Measurements from ENCODE around the gene CRABP1. TPM values are rescaled to one million over a fixed set of nuclear protein-coding genes. Genes with fewer than 3 reads are reported as not detected.

CRABP1 gene
- total and polyA plus RNA-seq, 4 donors: not detected

DNA sequence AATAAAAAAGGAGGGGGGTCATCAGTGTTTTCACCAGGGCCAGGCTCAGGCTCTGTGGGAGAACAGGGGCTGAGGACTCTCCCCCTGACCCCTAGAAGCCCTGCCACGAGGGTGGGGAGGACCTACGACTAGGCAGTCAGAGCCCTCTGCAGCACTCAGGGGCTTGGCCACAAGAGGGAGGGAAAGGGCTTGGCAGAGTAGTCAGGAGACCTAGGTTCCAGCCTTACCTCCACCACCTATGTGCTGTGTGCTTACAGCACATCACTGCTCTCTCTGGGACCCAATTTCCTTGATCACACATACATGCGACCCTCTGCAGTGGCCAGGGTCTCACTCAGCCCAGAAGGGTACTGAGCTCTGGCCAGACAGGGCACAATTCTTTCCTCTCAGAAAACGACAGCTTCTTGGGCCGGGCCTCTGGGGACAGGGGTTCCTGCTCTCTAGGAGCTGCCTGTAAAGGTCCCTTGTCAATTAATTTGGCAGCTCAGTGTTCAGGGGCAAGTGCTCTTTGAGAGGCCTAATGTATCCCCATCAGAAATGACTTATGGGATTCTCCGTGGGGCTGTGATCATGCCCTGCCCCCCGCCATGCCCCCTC lies 24.4 kb upstream of the CRABP1 start:
- Histone ChIP-seq H3K27me3 (ENCODE audit: control insufficient read depth in 4 of 4, insufficient read depth in 4 of 4, low read length in 3 of 4) (no peaks in the 10 kb centered on the region), H3K9ac (ENCODE audit: low read depth in 1 of 2, low read length in 2 of 2) (no peak overlapping the region), H3K4me1 (ENCODE audit: control insufficient read depth in 4 of 4, insufficient read depth in 4 of 4, low read length in 3 of 4) (no peaks in the 10 kb centered on the region), H3K36me3 (ENCODE audit: control insufficient read depth in 4 of 4, insufficient read depth in 3 of 4, low read depth in 1 of 4, low read length in 3 of 4) (no peaks in the 10 kb centered on the region), H3K9me3 (ENCODE audit: control insufficient read depth in 4 of 4, low read length in 3 of 4) (no peaks in the 10 kb centered on the region), H3K27ac (ENCODE audit: low read depth in 1 of 2, low read length in 2 of 2) (no peak overlapping the region), H3K4me3 (ENCODE audit: low read depth in 1 of 3, low read length in 3 of 3) (no peak overlapping the region)
- WGBS: 72% methylated on average over 7 of the region's 7 CpGs
- TF ChIP-seq HNF4G (IDR thresholded peaks at IDR 0.05) (no peak), RXRA (IDR thresholded peaks at IDR 0.05) (no peak), RAD21 (IDR thresholded peaks at IDR 0.05) (no peak), SP1 (IDR thresholded peaks at IDR 0.05) (no peak), EGR1 (IDR thresholded peaks at IDR 0.05; ENCODE audit: low read depth in 2 of 2) (no peak), NR2F2 (IDR thresholded peaks at IDR 0.05) (no peak)
- DNase-seq (ENCODE audit: low spot score): no peak

DNA sequence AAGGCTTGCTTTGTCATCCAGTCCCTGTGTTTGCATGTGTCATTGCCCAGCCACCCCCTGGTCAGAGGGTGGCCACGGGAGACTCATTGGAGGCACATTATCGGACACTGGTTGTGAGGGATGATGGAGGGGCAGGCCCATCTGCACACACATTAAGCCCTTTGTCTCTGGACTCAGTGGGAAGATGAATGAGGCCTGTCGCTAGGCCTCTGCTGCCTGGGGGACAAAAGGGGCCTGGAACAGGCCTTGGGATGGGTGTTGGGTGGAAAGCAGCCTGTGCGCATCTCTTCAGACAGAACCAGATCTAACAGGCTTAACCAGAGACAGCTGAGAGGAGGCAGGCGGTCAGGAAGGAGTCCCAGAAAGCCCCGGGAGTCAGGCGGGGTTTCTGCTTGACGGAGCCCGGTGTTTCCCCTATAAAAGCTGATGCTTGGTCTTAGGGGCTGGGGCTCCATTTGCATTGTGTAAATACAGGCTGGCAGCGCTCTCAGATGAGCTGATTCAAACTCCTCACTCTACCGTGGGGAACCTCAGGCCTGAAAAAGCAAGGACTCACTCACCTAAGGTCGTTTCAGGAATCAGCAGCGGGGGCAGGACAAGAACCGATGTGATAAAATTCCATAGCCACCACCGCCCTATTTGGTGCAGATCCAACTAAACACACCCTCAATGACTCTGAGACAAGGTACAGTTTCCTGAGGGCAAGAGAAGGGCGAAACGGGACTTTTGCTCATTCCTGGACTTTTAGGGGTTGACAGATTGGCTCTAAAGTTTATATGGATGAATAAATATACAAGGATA lies 23.7 kb upstream of the CRABP1 start:
- Histone ChIP-seq H3K4me1 (ENCODE audit: control insufficient read depth in 4 of 4, insufficient read depth in 4 of 4, low read length in 3 of 4) (no peaks in the 10 kb centered on the region), H3K27me3 (ENCODE audit: control insufficient read depth in 4 of 4, insufficient read depth in 4 of 4, low read length in 3 of 4) (no peaks in the 10 kb centered on the region), H3K9me3 (ENCODE audit: control insufficient read depth in 4 of 4, low read length in 3 of 4) (no peaks in the 10 kb centered on the region), H3K4me3 (ENCODE audit: low read depth in 1 of 3, low read length in 3 of 3) (no peak overlapping the region), H3K27ac (ENCODE audit: low read depth in 1 of 2, low read length in 2 of 2) (no peak overlapping the region), H3K36me3 (ENCODE audit: control insufficient read depth in 4 of 4, insufficient read depth in 3 of 4, low read depth in 1 of 4, low read length in 3 of 4) (no peaks in the 10 kb centered on the region), H3K9ac (ENCODE audit: low read depth in 1 of 2, low read length in 2 of 2) (no peak overlapping the region)
- no peak for DNase-seq (ENCODE audit: low spot score)
- 78% methylated on average over 17 of the region's 17 CpGs for WGBS
- TF ChIP-seq HNF4A (conservative IDR thresholded peaks at IDR 0.05): no peak
- TF ChIP-seq YY1 (IDR thresholded peaks at IDR 0.05): no peak
- no peak for TF ChIP-seq RAD21 (IDR thresholded peaks at IDR 0.05)
- TF ChIP-seq EGR1 (IDR thresholded peaks at IDR 0.05; ENCODE audit: low read depth in 2 of 2): no peak
- no peak for TF ChIP-seq NR2F2 (IDR thresholded peaks at IDR 0.05)
- TF ChIP-seq, protein P1, sequence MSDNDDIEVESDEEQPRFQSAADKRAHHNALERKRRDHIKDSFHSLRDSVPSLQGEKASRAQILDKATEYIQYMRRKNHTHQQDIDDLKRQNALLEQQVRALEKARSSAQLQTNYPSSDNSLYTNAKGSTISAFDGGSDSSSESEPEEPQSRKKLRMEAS (IDR thresholded peaks at IDR 0.05): no peak

DNA sequence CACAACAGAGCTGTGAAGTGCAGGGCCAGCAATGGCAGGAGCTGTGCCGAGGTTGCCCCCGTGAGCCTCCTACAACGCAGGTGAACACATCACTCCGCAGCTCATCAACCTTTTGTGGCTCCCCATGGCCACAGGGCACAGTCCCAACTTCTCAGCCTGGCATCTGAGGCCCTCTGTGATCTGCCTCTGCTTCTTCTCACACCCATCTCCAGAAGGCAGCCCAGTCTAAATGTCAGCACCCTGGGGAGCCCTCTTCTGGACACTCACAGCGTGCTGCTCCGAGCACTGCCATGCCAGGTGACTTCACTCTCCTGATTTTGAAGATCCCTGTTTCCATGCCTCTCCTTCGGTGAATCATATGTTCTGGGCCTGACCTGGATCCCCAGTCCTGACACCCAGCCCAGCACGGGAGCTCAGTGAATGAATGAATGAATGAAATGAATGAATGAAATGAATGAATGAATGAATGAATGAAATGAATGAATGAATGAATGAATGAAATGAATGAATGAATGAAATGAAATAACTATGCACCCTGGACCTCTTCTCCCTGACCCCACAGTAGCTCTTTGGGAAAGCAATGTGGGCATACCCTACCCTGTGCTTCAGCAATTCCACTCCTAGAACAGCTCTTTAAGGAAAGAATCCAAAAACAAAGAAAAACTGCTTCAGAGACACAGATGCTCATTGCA lies 22.9 kb upstream of the CRABP1 start:
- Histone ChIP-seq H3K36me3 (ENCODE audit: control insufficient read depth in 4 of 4, insufficient read depth in 3 of 4, low read depth in 1 of 4, low read length in 3 of 4) (no peaks in the 10 kb centered on the region), H3K27ac (ENCODE audit: low read depth in 1 of 2, low read length in 2 of 2) (no peak overlapping the region), H3K9ac (ENCODE audit: low read depth in 1 of 2, low read length in 2 of 2) (no peak overlapping the region), H3K9me3 (ENCODE audit: control insufficient read depth in 4 of 4, low read length in 3 of 4) (no peaks in the 10 kb centered on the region), H3K4me3 (ENCODE audit: low read depth in 1 of 3, low read length in 3 of 3) (no peak overlapping the region), H3K27me3 (ENCODE audit: control insufficient read depth in 4 of 4, insufficient read depth in 4 of 4, low read length in 3 of 4) (no peaks in the 10 kb centered on the region), H3K4me1 (ENCODE audit: control insufficient read depth in 4 of 4, insufficient read depth in 4 of 4, low read length in 3 of 4) (no peaks in the 10 kb centered on the region)
- 86% methylated on average over 8 of the region's 8 CpGs for WGBS
- DNase-seq (ENCODE audit: low spot score): no peak
- TF ChIP-seq, protein P2, sequence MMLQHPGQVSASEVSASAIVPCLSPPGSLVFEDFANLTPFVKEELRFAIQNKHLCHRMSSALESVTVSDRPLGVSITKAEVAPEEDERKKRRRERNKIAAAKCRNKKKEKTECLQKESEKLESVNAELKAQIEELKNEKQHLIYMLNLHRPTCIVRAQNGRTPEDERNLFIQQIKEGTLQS (IDR thresholded peaks at IDR 0.05): no peak
- TF ChIP-seq RAD21 (IDR thresholded peaks at IDR 0.05) (no peak), HNF4A (conservative IDR thresholded peaks at IDR 0.05) (no peak), SP1 (IDR thresholded peaks at IDR 0.05) (no peak), NR2F2 (IDR thresholded peaks at IDR 0.05) (no peak), YY1 (IDR thresholded peaks at IDR 0.05) (no peak), FOXA2 (IDR thresholded peaks at IDR 0.05) (no peak), JUND (IDR thresholded peaks at IDR 0.05) (no peak), FOXA1 (IDR thresholded peaks at IDR 0.05) (no peak), RXRA (IDR thresholded peaks at IDR 0.05) (no peak), EGR1 (IDR thresholded peaks at IDR 0.05; ENCODE audit: low read depth in 2 of 2) (no peak), GABPA (IDR thresholded peaks at IDR 0.05 in 1 of 2, conservative IDR thresholded peaks at IDR 0.05 in 1 of 2) (no peak)
- TF ChIP-seq, protein P3, sequence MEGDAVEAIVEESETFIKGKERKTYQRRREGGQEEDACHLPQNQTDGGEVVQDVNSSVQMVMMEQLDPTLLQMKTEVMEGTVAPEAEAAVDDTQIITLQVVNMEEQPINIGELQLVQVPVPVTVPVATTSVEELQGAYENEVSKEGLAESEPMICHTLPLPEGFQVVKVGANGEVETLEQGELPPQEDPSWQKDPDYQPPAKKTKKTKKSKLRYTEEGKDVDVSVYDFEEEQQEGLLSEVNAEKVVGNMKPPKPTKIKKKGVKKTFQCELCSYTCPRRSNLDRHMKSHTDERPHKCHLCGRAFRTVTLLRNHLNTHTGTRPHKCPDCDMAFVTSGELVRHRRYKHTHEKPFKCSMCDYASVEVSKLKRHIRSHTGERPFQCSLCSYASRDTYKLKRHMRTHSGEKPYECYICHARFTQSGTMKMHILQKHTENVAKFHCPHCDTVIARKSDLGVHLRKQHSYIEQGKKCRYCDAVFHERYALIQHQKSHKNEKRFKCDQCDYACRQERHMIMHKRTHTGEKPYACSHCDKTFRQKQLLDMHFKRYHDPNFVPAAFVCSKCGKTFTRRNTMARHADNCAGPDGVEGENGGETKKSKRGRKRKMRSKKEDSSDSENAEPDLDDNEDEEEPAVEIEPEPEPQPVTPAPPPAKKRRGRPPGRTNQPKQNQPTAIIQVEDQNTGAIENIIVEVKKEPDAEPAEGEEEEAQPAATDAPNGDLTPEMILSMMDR (IDR thresholded peaks at IDR 0.05; ENCODE audit: low read depth, low read length, missing input control): no peak
- TF ChIP-seq, protein P4, sequence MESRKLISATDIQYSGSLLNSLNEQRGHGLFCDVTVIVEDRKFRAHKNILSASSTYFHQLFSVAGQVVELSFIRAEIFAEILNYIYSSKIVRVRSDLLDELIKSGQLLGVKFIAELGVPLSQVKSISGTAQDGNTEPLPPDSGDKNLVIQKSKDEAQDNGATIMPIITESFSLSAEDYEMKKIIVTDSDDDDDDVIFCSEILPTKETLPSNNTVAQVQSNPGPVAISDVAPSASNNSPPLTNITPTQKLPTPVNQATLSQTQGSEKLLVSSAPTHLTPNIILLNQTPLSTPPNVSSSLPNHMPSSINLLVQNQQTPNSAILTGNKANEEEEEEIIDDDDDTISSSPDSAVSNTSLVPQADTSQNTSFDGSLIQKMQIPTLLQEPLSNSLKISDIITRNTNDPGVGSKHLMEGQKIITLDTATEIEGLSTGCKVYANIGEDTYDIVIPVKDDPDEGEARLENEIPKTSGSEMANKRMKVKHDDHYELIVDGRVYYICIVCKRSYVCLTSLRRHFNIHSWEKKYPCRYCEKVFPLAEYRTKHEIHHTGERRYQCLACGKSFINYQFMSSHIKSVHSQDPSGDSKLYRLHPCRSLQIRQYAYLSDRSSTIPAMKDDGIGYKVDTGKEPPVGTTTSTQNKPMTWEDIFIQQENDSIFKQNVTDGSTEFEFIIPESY (IDR thresholded peaks at IDR 0.05): no peak
- TF ChIP-seq, protein P5, sequence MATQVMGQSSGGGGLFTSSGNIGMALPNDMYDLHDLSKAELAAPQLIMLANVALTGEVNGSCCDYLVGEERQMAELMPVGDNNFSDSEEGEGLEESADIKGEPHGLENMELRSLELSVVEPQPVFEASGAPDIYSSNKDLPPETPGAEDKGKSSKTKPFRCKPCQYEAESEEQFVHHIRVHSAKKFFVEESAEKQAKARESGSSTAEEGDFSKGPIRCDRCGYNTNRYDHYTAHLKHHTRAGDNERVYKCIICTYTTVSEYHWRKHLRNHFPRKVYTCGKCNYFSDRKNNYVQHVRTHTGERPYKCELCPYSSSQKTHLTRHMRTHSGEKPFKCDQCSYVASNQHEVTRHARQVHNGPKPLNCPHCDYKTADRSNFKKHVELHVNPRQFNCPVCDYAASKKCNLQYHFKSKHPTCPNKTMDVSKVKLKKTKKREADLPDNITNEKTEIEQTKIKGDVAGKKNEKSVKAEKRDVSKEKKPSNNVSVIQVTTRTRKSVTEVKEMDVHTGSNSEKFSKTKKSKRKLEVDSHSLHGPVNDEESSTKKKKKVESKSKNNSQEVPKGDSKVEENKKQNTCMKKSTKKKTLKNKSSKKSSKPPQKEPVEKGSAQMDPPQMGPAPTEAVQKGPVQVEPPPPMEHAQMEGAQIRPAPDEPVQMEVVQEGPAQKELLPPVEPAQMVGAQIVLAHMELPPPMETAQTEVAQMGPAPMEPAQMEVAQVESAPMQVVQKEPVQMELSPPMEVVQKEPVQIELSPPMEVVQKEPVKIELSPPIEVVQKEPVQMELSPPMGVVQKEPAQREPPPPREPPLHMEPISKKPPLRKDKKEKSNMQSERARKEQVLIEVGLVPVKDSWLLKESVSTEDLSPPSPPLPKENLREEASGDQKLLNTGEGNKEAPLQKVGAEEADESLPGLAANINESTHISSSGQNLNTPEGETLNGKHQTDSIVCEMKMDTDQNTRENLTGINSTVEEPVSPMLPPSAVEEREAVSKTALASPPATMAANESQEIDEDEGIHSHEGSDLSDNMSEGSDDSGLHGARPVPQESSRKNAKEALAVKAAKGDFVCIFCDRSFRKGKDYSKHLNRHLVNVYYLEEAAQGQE (IDR thresholded peaks at IDR 0.05): no peak
- TF ChIP-seq, protein P1 (IDR thresholded peaks at IDR 0.05): no peak
